IPS DF 6.9 (cell line): ENCODE measurements around the gene NDUFC2.

Experiments
- DNase-seq: peaks from one replicate; pipeline ENCODE4 v3.0.0-alpha.2; 2013; ENCODE audit warnings: low read depth, low spot score
- H3K27ac ChIP-seq: one replicate; pipeline ENCODE4 v1.5.1; 2013; ENCODE audit warnings: low read length, control low read depth
- H3K27me3 ChIP-seq: 2 replicates; pipeline ENCODE4 v1.6.1; 2013; ENCODE audit warnings: mild to moderate bottlenecking, low read length; ENCODE audit not compliant: control insufficient read depth, insufficient read depth
- H3K36me3 ChIP-seq: 2 replicates; pipeline ENCODE4 v1.6.1; 2013; ENCODE audit warnings: low read length; ENCODE audit not compliant: control insufficient read depth, insufficient read depth
- H3K4me1 ChIP-seq: 2 replicates; pipeline ENCODE4 v1.6.1; 2013; ENCODE audit warnings: low read length; ENCODE audit not compliant: control insufficient read depth, insufficient read depth
- H3K4me3 ChIP-seq: 2 replicates; pipeline ENCODE4 v1.5.1; 2013; ENCODE audit warnings: mild to moderate bottlenecking, low read length
- H3K9me3 ChIP-seq: 2 replicates; pipeline ENCODE4 v1.6.1; 2013; ENCODE audit warnings: low read length, inconsistent platforms; ENCODE audit not compliant: control insufficient read depth, insufficient read depth
- WGBS: extraction: QIAGEN DNeasy Blood & Tissue Kit; methylation state at CpG from one replicate; pipeline ENCODE4 v1.1.7; 2013; ENCODE audit warnings: mixed read lengths, missing lambda C conversion rate; ENCODE audit not compliant: insufficient read length, insufficient coverage; 5-methylcytosine and 5-hydroxymethylcytosine counted together

The NDUFC2 gene

GRCh38 chr11:78039919-78040671, 39.6 kb downstream of the NDUFC2 start:
- DNase-seq: no peak
- Histone ChIP-seq H3K27ac (no peak overlapping the region), H3K27me3 (no peaks in the 10 kb centered on the region), H3K4me3 (no peak overlapping the region), H3K4me1 (no peaks in the 10 kb centered on the region), H3K9me3 (no peaks in the 10 kb centered on the region), H3K36me3 (no peaks in the 10 kb centered on the region)
- WGBS: no CpG with 5 or more reads among the region's 7 CpGs

GRCh38 chr11:78039391-78039918, 40.2 kb downstream of the NDUFC2 start:
- WGBS: no CpG with 5 or more reads among the region's 4 CpGs
- H3K36me3 ChIP-seq: no peaks in the 10 kb centered on the region
- H3K27ac ChIP-seq: no peak overlapping the region
- H3K9me3 ChIP-seq: no peaks in the 10 kb centered on the region
- no peaks in the 10 kb centered on the region for H3K4me1 ChIP-seq
- DNase-seq: no peak
- H3K4me3 ChIP-seq: no peak overlapping the region
- no peaks in the 10 kb centered on the region for H3K27me3 ChIP-seq

GRCh38 chr11:78038697-78039313, 40.9 kb downstream of the NDUFC2 start:
- H3K4me1 ChIP-seq: no peaks in the 10 kb centered on the region
- no peak for DNase-seq
- no peak overlapping the region for H3K27ac ChIP-seq
- H3K4me3 ChIP-seq: no peak overlapping the region
- no peaks in the 10 kb centered on the region for H3K9me3 ChIP-seq
- WGBS: no CpG with 5 or more reads among the region's 8 CpGs
- H3K27me3 ChIP-seq: no peaks in the 10 kb centered on the region
- H3K36me3 ChIP-seq: no peaks in the 10 kb centered on the region

- Histone ChIP-seq H3K27ac (no peak overlapping the region), H3K36me3 (no peaks in the 10 kb centered on the region), H3K4me3 (no peak overlapping the region), H3K9me3 (no peaks in the 10 kb centered on the region), H3K27me3 (no peaks in the 10 kb centered on the region), H3K4me1 (no peaks in the 10 kb centered on the region)
- WGBS: no CpG with 5 or more reads among the region's 9 CpGs
- DNase-seq: no peak
These were observed 41.6 kb downstream of the NDUFC2 start for GRCh38 chr11:78037825-78038620.

- Histone ChIP-seq H3K27me3 (no peaks in the 10 kb centered on the region), H3K27ac (no peak overlapping the region), H3K4me3 (no peak overlapping the region), H3K36me3 (no peaks in the 10 kb centered on the region), H3K4me1 (no peaks in the 10 kb centered on the region), H3K9me3 (no peaks in the 10 kb centered on the region)
- no peak for DNase-seq
- no CpG with 5 or more reads among the region's 3 CpGs for WGBS
These were observed 42.6 kb downstream of the NDUFC2 start for GRCh38 chr11:78037056-78037455.

GRCh38 chr11:78036313-78036712, 43.3 kb downstream of the NDUFC2 start:
- Histone ChIP-seq H3K36me3 (no peaks in the 10 kb centered on the region), H3K27me3 (no peaks in the 10 kb centered on the region), H3K4me1 (no peaks in the 10 kb centered on the region), H3K27ac (no peak overlapping the region), H3K4me3 (no peak overlapping the region), H3K9me3 (no peaks in the 10 kb centered on the region)
- WGBS: no CpG with 5 or more reads among the region's 3 CpGs
- no peak for DNase-seq

GRCh38 chr11:78034623-78035022, 45.0 kb downstream of the NDUFC2 start:
- no CpG with 5 or more reads among the region's 10 CpGs for WGBS
- no peak for DNase-seq
- Histone ChIP-seq H3K9me3 (no peaks in the 10 kb centered on the region), H3K36me3 (no peaks in the 10 kb centered on the region), H3K4me1 (no peaks in the 10 kb centered on the region), H3K27me3 (no peaks in the 10 kb centered on the region), H3K4me3 (no peak overlapping the region), H3K27ac (no peak overlapping the region)

GRCh38 chr11:78033040-78033439, 46.6 kb downstream of the NDUFC2 start:
- H3K27me3 ChIP-seq: no peaks in the 10 kb centered on the region
- no peaks in the 10 kb centered on the region for H3K9me3 ChIP-seq
- no peaks in the 10 kb centered on the region for H3K4me1 ChIP-seq
- no peak for DNase-seq
- H3K36me3 ChIP-seq: no peaks in the 10 kb centered on the region
- H3K4me3 ChIP-seq: no peak overlapping the region
- no peak overlapping the region for H3K27ac ChIP-seq
- WGBS: no CpG with 5 or more reads among the region's 4 CpGs

GRCh38 chr11:78032090-78032489, 47.6 kb downstream of the NDUFC2 start:
- H3K36me3 ChIP-seq: no peaks in the 10 kb centered on the region
- no peaks in the 10 kb centered on the region for H3K9me3 ChIP-seq
- no peaks in the 10 kb centered on the region for H3K27me3 ChIP-seq
- H3K4me3 ChIP-seq: no peak overlapping the region
- H3K27ac ChIP-seq: no peak overlapping the region
- DNase-seq: no peak
- no peaks in the 10 kb centered on the region for H3K4me1 ChIP-seq

- H3K4me1 ChIP-seq: no peaks in the 10 kb centered on the region
- H3K9me3 ChIP-seq: no peaks in the 10 kb centered on the region
- no CpG with 5 or more reads among the region's 3 CpGs for whole genome bisulfite sequencing
- H3K27me3 ChIP-seq: no peaks in the 10 kb centered on the region
- DNase-seq: no peak
- H3K27ac ChIP-seq: no peak overlapping the region
- H3K4me3 ChIP-seq: no peak overlapping the region
- H3K36me3 ChIP-seq: no peaks in the 10 kb centered on the region
These were observed 48.0 kb downstream of the NDUFC2 start for GRCh38 chr11:78031629-78032028.
